HEK293 (cell line): ENCODE results near the gene PHF8.

Experiments used
- CTCF ChIA-PET: fragments of 350-600 bp; formaldehyde crosslinking; extraction: SDS; loops from one replicate; lab custom pipeline; 2021; ENCODE audit warnings: antibody characterized with exemption; lab: Yijun Ruan, JAX
- POLR2A ChIA-PET: fragments of 300-600 bp; formaldehyde crosslinking; extraction: SDS; loops from one replicate; lab custom pipeline; 2020; ENCODE audit warnings: antibody characterized with exemption, inconsistent platforms; lab: Yijun Ruan, JAX
- H3K27ac ChIP-seq: fragments of 200-500 bp; sonication (Bioruptor generic); 2 replicates; pipeline ENCODE4 v1.5.1; 2014; ENCODE audit warnings: low read depth, low read length, control low read depth, inconsistent platforms; ENCODE audit errors: extremely low read depth
- H3K36me3 ChIP-seq, 2 experiments: fragments of 200-500 bp in 1 of 2; sonication (Bioruptor generic) in 1 of 2; 1 replicate in 1 of 2; 2 replicates in 1 of 2; pipeline ENCODE4 v1.5.1; 2014 to 2017; ENCODE audit warnings: inconsistent platforms in 2 of 2, low read length in 2 of 2; ENCODE audit not compliant: control insufficient read depth in 2 of 2, insufficient read depth in 1 of 2
- H3K4me1 ChIP-seq: fragments of 200-500 bp; sonication (Bioruptor generic); 2 replicates; pipeline ENCODE4 v1.5.1; 2014; ENCODE audit warnings: mild to moderate bottlenecking, low read length, inconsistent platforms; ENCODE audit not compliant: control insufficient read depth, insufficient read depth
- H3K4me3 ChIP-seq: 2 replicates; pipeline ENCODE4 v1.5.1; 2011; ENCODE audit warnings: low read depth, mild to moderate bottlenecking, control low read depth, low read length, moderate library complexity
- H3K9me3 ChIP-seq: fragments of 200-500 bp; sonication (Bioruptor generic); 2 replicates; pipeline ENCODE4 v1.5.1; 2014; ENCODE audit warnings: low read depth, low read length, inconsistent platforms; ENCODE audit not compliant: control insufficient read depth, insufficient read depth
- KLF16 ChIP-seq: fragments of 450-650 bp; formaldehyde crosslinking; IDR thresholded peaks from 2 replicates; pipeline ENCODE4 v1.5.1; 2017; ENCODE audit warnings: missing biosample characterization, missing genetic modification characterization
- PATZ1 ChIP-seq: fragments of 450-650 bp; formaldehyde crosslinking; IDR thresholded peaks from 2 replicates; pipeline ENCODE4 v1.5.1; 2016; ENCODE audit warnings: missing biosample characterization, missing genetic modification characterization
- TSHZ1 ChIP-seq: fragments of 450-650 bp; formaldehyde crosslinking; IDR thresholded peaks from 2 replicates; pipeline ENCODE4 v1.5.1; 2016; ENCODE audit warnings: missing biosample characterization, missing genetic modification characterization, borderline replicate concordance
- WT1 ChIP-seq: fragments of 450-650 bp; formaldehyde crosslinking; IDR thresholded peaks from 2 replicates; pipeline ENCODE4 v1.5.1; 2016; ENCODE audit warnings: missing biosample characterization, missing genetic modification characterization
- YY1 ChIP-seq: fragments of 450-650 bp; formaldehyde crosslinking; IDR thresholded peaks from 2 replicates; pipeline ENCODE4 v1.5.1; 2018; ENCODE audit warnings: missing biosample characterization, missing genetic modification characterization
- YY2 ChIP-seq: fragments of 450-650 bp; formaldehyde crosslinking; IDR thresholded peaks from 2 replicates; pipeline ENCODE4 v1.5.1; 2016; ENCODE audit warnings: missing biosample characterization, missing genetic modification characterization
- ZBTB10 ChIP-seq: fragments of 450-650 bp; formaldehyde crosslinking; IDR thresholded peaks from 2 replicates; pipeline ENCODE4 v1.5.1; 2016; ENCODE audit warnings: missing biosample characterization, missing genetic modification characterization
- ZBTB26 ChIP-seq: fragments of 450-650 bp; formaldehyde crosslinking; optimal IDR thresholded peaks from 2 replicates; pipeline ENCODE3; 2016; ENCODE audit warnings: missing biosample characterization, mild to moderate bottlenecking, missing genetic modification characterization
- ZBTB44 ChIP-seq: fragments of 450-650 bp; IDR thresholded peaks from 2 replicates; pipeline ENCODE4 v1.5.1; 2018; ENCODE audit warnings: missing biosample characterization, mild to moderate bottlenecking, missing genetic modification characterization
- ZBTB6 ChIP-seq: fragments of 450-650 bp; formaldehyde crosslinking; IDR thresholded peaks from 2 replicates; pipeline ENCODE4 v1.5.1; 2017; ENCODE audit warnings: missing biosample characterization, missing genetic modification characterization
- ZNF114 ChIP-seq: fragments of 450-650 bp; formaldehyde crosslinking; IDR thresholded peaks from 2 replicates; pipeline ENCODE4 v1.5.0; 2017; ENCODE audit warnings: missing biosample characterization, missing genetic modification characterization
- ZNF133 ChIP-seq: fragments of 450-650 bp; formaldehyde crosslinking; IDR thresholded peaks from 2 replicates; pipeline ENCODE4 v1.5.1; 2016; ENCODE audit warnings: missing biosample characterization, missing genetic modification characterization
- ZNF140 ChIP-seq: fragments of 450-650 bp; formaldehyde crosslinking; IDR thresholded peaks from 2 replicates; pipeline ENCODE4 v1.5.1; 2016; ENCODE audit warnings: missing biosample characterization, missing genetic modification characterization
- ZNF146 ChIP-seq: fragments of 450-650 bp; formaldehyde crosslinking; IDR thresholded peaks from 2 replicates; pipeline ENCODE4 v1.5.1; 2016; ENCODE audit warnings: missing biosample characterization, missing genetic modification characterization
- ZNF16 ChIP-seq: fragments of 450-650 bp; formaldehyde crosslinking; IDR thresholded peaks from 2 replicates; pipeline ENCODE4 v1.5.1; 2016; ENCODE audit warnings: low read depth, missing biosample characterization, missing genetic modification characterization
- ZNF239 ChIP-seq: fragments of 450-650 bp; formaldehyde crosslinking; IDR thresholded peaks from 2 replicates; pipeline ENCODE4 v1.5.1; 2016; ENCODE audit warnings: missing biosample characterization, missing genetic modification characterization
- ZNF292 ChIP-seq: fragments of 450-650 bp; formaldehyde crosslinking; IDR thresholded peaks from 2 replicates; pipeline ENCODE4 v1.5.1; 2016; ENCODE audit warnings: low read depth, missing biosample characterization, missing genetic modification characterization, borderline replicate concordance
- ZNF48 ChIP-seq: fragments of 450-650 bp; formaldehyde crosslinking; IDR thresholded peaks from 2 replicates; pipeline ENCODE4 v1.5.1; 2016; ENCODE audit warnings: missing biosample characterization, missing genetic modification characterization
- ZNF629 ChIP-seq: fragments of 450-650 bp; formaldehyde crosslinking; IDR thresholded peaks from 2 replicates; pipeline ENCODE4 v1.5.1; 2017; ENCODE audit warnings: missing biosample characterization, missing genetic modification characterization
- ZSCAN16 ChIP-seq: fragments of 450-650 bp; formaldehyde crosslinking; IDR thresholded peaks from 2 replicates; pipeline ENCODE4 v1.5.1; 2016; ENCODE audit warnings: missing biosample characterization, missing genetic modification characterization

PHF8 gene

GRCh38 chrX:54007682-54008081 is 36.6 kb downstream of the PHF8 start:
- H3K4me1 ChIP-seq: no peaks in the 10 kb centered on the region
- no peak overlapping the region for H3K4me3 ChIP-seq
- ChIA-PET CTCF (no interaction called here), POLR2A (no interaction called here)
- H3K27ac ChIP-seq: no peak overlapping the region
- TF ChIP-seq ZNF146 (tag by site-specific recombination): 0 out of 2 replicates have a peak, but pooled peaks have one; percentile 29
- no peak for TF ChIP-seq ZBTB44 (tag by site-specific recombination)
- TF ChIP-seq ZNF140 (tag by site-specific recombination): 0 out of 2 replicates have a peak, but pooled peaks have one; percentile 5
- TF ChIP-seq, all 188 proteins: peak for 2
- H3K9me3 ChIP-seq: no peaks in the 10 kb centered on the region
- peaks cover 29 to 37% of the 10 kb centered on the region in 2 experiments for H3K36me3 ChIP-seq

GRCh38 chrX:53997724-53998123 is 46.5 kb downstream of the PHF8 start:
- no peaks in the 10 kb centered on the region for H3K4me1 ChIP-seq
- no peak overlapping the region for H3K27ac ChIP-seq
- H3K9me3 ChIP-seq: no peaks in the 10 kb centered on the region
- H3K4me3 ChIP-seq: no peak overlapping the region
- ChIA-PET POLR2A (interaction anchor here (1.2 kb wide), 1 partner anchor 9 kb away, joined by 3 read pairs; no protein-coding TSS in a partner anchor), CTCF (no interaction called here)
- peaks cover 11 to 73% of the 10 kb centered on the region in 2 experiments; a peak in 2 of 3 replicates for H3K36me3 ChIP-seq
- TF ChIP-seq ZNF133 (tag by site-specific recombination) (no peak), ZNF292 (tag by site-specific recombination) (no peak), WT1 (tag by site-specific recombination) (no peak), ZBTB10 (no peak), ZNF48 (no peak), ZNF114 (tag by site-specific recombination) (no peak), PATZ1 (tag by site-specific recombination) (no peak), TSHZ1 (tag by site-specific recombination) (no peak), YY2 (tag by site-specific recombination) (no peak), ZNF239 (tag by site-specific recombination) (no peak), YY1 (tag by site-specific recombination) (no peak), ZBTB6 (tag by site-specific recombination) (no peak), KLF16 (tag by site-specific recombination) (no peak), ZNF16 (no peak), ZBTB26 (no peak), ZNF629 (tag by site-specific recombination) (no peak), ZNF146 (tag by site-specific recombination) (no peak), ZSCAN16 (tag by site-specific recombination) (no peak)
